ENCODE measurements around the gene SERPINA1.
"Not testable (repeated sequence)": the region's sequence is repeated elsewhere in the genome, so short reads cannot be mapped to it uniquely, and the experiment has no call there.

SERPINA1 gene

GRCh38 chr14:94388384-94389103 is at the start of gene SERPINA1:
Gene SERPINA1 (minus strand): TSS chr14:94388602. CDS start chr14:94383237, 5,365 bp downstream.
- no peak for DNase-seq

GRCh38 chr14:94428610-94429009 is 40.2 kb upstream of the SERPINA1 start:
- no peak for DNase-seq

- DNase-seq, result no peak
Measured at GRCh38 chr14:94427016-94427613, 38.7 kb upstream of the SERPINA1 start.

- no peak for DNase-seq
Measured at GRCh38 chr14:94426526-94426925, 38.1 kb upstream of the SERPINA1 start.

- no peak for DNase-seq
Measured at GRCh38 chr14:94424371-94424770, 36.0 kb upstream of the SERPINA1 start.

- peak; percentile 5 to 8 for DNase-seq
Measured at GRCh38 chr14:94423453-94424056, 35.2 kb upstream of the SERPINA1 start.

GRCh38 chr14:94421316-94421715 is 32.9 kb upstream of the SERPINA1 start:
- no peak for DNase-seq

- not testable (repeated sequence) for DNase-seq
Measured at GRCh38 chr14:94417497-94418205, 29.2 kb upstream of the SERPINA1 start.

- no peak for DNase-seq
Measured at GRCh38 chr14:94412671-94413638, 24.6 kb upstream of the SERPINA1 start.

GRCh38 chr14:94411638-94412037 is 23.2 kb upstream of the SERPINA1 start:
- DNase-seq, result no peak

GRCh38 chr14:94409430-94409829 is 21.0 kb upstream of the SERPINA1 start:
- not testable (repeated sequence) for DNase-seq

GRCh38 chr14:94408546-94409095 is 20.2 kb upstream of the SERPINA1 start:
- DNase-seq, result no peak

GRCh38 chr14:94407906-94408305 is 19.5 kb upstream of the SERPINA1 start:
- no peak for DNase-seq

- no peak for DNase-seq
Measured at GRCh38 chr14:94406910-94407309, 18.5 kb upstream of the SERPINA1 start.

- DNase-seq, result no peak
Measured at GRCh38 chr14:94405486-94405885, 17.1 kb upstream of the SERPINA1 start.

GRCh38 chr14:94404561-94404960 is 16.2 kb upstream of the SERPINA1 start:
- no peak for DNase-seq

- DNase-seq, result no peak
Measured at GRCh38 chr14:94403312-94403932, 15.0 kb upstream of the SERPINA1 start.

- no peak for DNase-seq
Measured at GRCh38 chr14:94401083-94401482, 12.7 kb upstream of the SERPINA1 start.

- no peak for DNase-seq
Measured at GRCh38 chr14:94400422-94400841, 12.0 kb upstream of the SERPINA1 start.

- no peak for DNase-seq
Measured at GRCh38 chr14:94398536-94398935, 10.1 kb upstream of the SERPINA1 start.

GRCh38 chr14:94398182-94398479 is 9.7 kb upstream of the SERPINA1 start:
- no peak for DNase-seq
